HG03442 (cell line): Measurements from ENCODE around the gene TSHZ2.
"Not testable (repeated sequence)": the region's sequence is repeated elsewhere in the genome, so short reads cannot be mapped to it uniquely, and the experiment has no call there.

Experiments used
- ATAC-seq: cut with Tn5 transposase; IDR thresholded peaks from one replicate; pipeline ENCODE4 v1.9.1; 2021; ENCODE audit warnings: mild to moderate bottlenecking, moderate library complexity; ENCODE audit not compliant: unreplicated experiment

TSHZ2 gene

DNA sequence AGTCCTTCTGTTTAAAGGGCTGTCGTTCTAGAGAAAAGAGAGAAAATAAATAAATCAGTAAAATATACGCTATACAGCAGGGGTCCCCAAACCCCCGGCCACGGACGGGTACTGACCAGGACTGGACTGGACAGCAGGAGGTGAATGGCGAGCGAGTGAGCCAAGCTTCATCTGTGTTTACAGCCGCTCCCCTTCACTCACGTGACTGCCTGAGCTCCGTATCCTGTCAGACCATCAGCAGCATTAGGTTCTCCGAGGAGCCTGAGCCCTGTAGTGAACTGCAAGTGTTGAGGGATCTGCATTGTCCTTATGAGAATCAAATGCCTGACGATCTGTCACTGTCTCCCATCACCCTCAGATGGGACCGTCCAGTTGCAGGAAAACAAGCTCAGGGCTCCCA lies 545.0 kb downstream of the TSHZ2 start:
- no peak for ATAC-seq

DNA sequence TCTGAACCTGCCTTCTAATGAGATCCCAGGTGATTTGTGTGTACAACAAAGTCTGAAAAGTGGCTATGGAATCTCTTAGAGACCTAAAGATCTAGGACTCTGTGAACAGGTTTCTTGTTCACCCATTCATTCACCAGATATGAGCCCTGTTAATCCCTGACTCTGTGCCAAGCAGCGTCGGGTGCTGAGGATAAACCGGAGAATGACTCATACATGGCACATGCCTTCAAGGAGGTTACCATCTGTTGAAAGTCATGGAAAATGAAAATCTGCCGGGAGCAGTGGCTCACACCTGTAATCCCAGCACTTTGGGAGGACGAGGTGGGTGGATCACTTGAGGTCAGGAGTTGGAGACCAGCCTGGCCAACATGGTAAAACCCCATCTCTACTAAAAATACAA lies 549.3 kb downstream of the TSHZ2 start:
- ATAC-seq = not testable (repeated sequence)

DNA sequence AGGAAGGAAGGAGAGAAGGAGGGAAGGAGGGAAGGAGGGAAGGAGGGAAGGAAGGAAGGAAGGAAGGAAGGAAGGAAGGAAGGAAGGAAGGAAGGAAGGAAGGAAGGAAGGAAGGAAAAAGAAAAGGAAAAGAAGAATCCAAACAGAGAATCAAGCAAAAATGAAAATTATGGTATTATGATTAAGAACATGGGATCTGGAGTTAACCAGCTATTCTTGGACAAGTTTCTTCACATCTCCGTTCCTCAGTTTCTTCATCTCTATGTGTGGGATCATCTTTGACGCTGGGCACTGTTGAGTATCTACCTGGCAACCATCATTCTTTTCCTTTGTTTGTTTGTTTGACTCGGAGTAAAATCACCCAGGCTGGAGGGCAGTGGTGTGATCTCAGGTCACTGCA lies 549.9 kb downstream of the TSHZ2 start:
- ATAC-seq = no peak

DNA sequence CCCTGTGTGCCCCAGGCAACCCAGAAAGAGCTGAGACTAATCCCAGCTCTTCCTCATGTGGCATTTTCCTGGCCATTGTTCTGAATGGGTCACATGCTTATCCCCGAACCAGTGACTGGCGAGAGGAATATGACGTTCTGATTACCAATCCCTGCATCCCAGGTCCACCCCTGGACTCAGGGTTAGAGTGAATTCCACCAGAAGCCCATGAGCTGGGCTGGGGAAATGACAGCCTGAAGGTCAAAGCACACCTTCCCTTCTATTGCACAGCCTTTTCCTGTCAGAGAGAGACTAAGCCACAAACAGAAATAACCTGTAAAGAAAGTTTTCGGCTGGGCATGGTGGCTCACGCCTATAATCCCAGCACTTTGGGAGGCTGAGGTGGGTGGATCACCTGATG lies 550.5 kb downstream of the TSHZ2 start:
- ATAC-seq = no peak

DNA sequence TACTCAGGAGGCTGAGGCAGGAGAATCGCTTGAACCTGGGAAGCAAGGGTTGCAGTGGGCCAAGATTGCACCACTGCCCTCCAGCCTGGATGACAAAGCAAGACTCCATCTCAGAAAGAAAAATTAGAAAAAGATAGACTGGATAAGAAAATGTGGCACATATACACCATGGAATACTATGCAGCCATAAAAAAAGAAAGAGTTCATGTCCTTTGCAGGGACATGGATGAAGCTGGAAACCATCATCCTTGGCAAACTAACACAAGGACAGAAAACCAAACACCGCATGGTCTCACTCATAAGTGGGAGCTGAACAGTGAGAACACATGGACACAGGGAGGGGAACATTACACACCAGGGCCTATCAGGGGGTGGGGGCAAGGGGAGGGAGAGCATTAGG lies 551.5 kb downstream of the TSHZ2 start:
- ATAC-seq = not testable (repeated sequence)

DNA sequence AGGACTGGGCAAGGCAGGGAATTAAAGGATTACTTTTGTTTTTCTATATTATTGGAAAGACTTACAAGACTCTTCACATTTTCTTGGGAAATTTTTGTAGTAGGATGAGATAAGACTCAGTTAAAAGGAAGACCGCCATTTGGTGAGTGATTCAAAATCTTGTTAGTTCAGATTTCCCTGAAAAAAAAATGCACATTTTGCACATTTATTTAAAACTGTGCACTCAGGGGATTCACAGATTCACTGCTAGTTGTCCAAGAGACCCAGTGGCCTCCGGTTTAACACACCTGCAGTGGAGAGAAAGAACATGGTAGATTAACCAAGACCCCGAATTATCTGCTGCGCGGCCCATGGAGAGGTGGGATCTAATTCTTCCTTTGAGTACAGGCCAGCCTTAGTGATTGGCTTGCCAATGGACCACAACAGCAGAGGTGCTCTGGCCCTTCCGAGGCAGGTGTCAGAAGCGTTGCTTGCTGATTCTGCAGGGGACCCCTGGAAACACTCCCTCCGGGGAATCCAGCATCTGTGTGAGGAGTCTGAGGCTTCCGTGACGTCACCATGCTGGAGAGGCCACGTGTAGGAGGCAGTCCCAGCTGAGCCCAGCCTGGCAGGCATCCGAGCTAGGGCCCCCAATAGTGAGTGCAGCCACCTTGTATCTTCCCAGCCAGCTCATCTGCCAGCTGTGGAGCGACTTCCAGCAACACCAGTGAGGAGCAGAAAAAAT lies 552.6 kb downstream of the TSHZ2 start:
- no peak for ATAC-seq

DNA sequence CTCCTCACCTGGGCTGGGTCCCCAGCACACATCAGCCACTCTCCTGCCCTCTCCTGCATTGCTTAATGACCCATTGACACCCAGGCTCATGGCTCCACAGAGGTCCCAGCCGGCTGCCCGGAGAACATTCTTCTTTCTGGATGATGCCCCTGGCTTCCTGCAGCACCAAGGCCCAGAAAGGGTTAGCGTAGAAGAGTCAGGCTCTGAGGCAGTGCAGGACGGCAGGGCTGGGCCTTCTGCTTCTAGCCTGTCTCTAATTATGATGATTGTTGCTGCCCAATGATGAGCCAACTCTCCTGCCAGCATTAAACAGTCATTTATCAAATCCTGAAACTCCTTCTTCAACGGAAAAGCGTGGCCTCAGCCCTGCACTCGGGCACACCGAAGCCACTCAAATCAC lies 555.0 kb downstream of the TSHZ2 start:
- ATAC-seq = no peak

DNA sequence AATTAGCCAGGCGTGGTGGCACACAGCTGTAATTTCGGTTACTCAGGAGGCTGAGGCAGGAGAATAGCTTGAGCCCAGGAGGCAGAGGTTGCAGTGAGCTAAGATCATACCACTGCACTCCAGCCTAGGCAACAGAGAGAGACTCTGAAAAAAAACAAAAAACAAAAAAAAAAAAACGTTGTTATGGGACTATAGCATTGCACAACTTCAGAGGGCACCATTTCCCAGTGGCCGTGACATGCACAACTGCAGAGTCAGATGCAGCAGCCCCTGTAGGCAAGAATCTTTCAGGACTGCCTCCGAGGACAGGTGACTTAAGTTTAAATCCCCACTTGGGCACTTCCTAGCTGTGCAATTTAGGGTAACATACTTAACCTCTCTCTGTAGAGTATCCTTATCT lies 557.5 kb downstream of the TSHZ2 start:
- ATAC-seq = no peak

DNA sequence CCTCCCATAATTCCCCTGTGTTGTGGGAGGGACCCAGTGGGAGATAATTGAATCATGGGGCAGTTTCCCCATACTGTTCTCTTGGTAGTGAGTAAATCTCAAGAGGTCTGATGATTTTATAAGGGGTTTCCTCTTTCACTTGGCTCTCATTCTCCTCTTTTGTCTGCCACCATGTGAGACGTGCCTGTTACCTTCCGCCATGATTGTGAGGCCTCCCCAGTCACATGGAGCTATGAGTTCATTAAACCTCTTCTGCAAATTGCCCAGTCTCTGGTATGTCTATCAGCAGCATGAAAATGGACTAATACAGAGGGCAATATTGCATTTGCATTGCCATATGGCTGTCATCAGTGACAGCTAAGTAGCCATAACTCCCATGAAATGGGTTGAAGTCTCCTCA lies 558.3 kb downstream of the TSHZ2 start:
- ATAC-seq = no peak

DNA sequence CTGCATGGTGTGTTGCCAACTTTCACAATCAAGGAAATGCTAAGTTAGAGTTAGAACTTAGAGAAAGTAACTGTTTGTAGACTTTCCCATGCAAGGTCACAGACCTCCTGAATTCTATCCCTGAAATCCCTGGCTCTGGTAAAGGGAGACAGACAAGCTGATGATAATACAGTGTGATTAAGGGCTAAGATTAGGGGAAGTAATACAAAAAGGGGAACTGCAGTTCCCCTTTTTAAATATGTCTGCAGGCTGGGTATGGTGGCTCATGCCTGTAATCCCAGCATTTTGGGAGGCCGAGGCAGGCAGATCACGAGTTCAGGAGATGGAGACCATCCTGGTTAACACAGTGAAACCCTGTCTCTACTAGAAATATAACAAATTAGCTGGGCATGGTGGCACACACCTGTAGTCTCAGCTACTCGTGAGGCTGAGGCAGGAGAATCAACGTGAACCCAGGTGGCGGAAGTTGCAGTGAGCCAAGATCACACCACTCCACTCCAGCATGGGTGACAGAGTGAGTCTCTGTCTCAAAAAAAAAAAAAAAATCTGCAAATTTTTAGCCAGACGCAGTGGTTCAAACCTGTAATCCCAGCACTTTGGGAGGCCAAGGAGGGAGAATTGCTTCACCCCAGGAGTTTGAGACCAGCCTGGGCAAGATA lies 560.6 kb downstream of the TSHZ2 start:
- ATAC-seq = not testable (repeated sequence)

DNA sequence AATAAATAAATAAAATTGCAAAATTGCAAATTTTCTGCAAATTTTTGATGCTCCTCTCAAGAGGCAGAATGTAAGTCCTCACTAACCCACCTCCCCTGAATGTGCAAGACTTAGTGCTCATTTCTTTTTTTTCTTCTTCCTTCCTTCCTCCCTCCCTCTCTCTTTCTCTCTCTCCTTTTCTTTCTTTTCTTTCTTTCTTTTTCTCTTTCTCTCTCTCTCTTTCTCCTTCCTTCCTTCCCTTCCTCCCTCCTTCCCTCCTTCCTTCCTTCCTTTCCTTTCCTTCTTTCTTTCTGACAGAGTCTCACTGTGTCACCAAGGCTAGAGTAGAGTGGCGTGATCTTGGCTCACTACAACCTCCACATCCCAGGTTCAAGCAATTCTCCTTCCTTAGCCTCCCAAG lies 561.3 kb downstream of the TSHZ2 start:
- ATAC-seq = no peak

DNA sequence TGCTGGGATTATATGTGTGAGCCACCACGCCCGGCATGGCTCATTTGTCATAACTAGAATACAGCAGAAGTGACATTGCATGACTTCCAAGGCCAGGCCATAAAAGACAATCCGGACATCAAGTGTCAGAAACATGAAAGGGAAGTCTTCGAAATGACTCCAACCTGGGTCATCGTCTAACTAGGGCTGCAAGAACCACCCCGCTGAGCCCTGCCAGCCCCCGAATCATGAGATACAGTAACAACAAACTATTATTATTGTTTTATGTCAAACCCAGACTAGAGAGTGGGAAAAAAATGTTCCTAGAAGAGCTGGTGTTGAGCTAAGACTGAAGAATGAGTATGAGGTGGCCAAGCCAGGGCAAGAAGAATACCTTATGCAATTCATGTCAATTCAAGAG lies 561.9 kb downstream of the TSHZ2 start:
- ATAC-seq = no peak

DNA sequence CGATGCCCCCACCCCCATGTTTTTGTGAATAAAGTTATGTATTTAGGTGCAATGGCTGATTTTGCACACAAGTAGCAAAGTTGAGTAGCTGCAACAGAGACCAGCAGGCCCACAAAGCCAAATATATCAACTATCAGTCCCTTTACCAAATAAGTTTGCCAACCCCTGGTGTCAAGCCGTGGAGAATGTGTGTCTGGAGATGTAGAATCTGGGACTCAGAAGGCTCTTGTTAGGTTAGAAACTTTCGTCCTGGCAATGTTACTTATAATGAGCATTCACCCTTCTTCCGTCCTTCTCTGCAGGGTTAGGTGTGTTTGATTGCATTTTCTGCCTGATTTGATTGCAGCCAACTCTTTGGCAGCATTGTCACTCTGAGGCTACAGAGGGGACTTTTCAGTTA lies 563.7 kb downstream of the TSHZ2 start:
- no peak for ATAC-seq

DNA sequence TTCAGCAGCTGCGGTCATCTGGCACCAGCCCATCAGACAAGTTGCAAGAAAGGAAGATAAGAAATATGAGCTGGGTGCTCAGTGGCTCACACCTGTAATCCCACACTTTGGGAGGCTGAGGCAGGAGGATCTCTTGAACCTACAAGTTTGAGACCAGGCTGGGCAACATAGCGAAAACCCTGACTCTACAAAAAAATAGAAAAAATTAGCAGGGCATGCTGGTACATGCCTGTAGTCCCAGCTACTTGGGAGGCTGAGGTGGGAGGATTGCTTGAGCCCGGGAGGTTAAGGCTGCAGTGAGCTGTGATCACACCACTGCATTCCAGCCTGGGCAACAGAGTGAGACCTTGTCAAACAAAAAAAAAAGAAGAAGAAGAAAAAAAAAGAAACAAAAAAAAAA lies 564.2 kb downstream of the TSHZ2 start:
- not testable (repeated sequence) for ATAC-seq

DNA sequence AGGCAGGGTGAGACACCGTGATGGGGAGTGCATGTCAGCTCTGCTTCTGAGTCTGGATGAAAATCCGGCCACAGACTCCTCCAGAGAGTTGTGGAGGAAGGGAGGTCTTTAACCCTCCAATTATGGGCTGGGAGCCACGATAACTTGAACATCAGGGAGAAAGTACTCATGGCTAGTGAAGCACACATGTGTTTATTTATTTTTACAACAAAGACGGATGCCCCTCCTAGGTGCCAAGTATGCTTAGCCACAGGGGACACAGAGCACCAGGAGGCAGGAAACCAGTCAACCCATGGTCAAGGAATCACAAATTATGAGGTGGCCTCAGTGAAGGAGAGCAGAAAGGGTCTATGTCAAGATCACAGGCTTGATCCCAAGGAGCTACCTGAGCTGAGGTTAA lies 567.4 kb downstream of the TSHZ2 start:
- no peak for ATAC-seq
